Sigmoid colon (tissue), 7 donors: ENCODE results near the gene HCN3. TPM values are rescaled to one million over a fixed set of nuclear protein-coding genes. Genes with fewer than 3 reads are reported as not detected.

Experiments used
- DNase-seq: peaks from one replicate; pipeline ENCODE4 v3.0.0-alpha.2; 2019
- H3K27ac ChIP-seq, 4 donors: fragments of 200-600 bp; sonication (generic); one replicate each; pipeline ENCODE4 v1.5.1; 2016 to 2019; ENCODE audit warnings: mild to moderate bottlenecking in 1 of 4
- H3K27me3 ChIP-seq, 3 donors: fragments of 200-600 bp; sonication (generic); one replicate each; pipeline ENCODE4 v1.5.1; 2019; ENCODE audit warnings: mild to moderate bottlenecking in 1 of 3
- H3K36me3 ChIP-seq, 4 donors: fragments of 200-600 bp; sonication (generic); one replicate each; pipeline ENCODE4 v1.5.1; 2016 to 2019
- H3K4me1 ChIP-seq, 4 donors: fragments of 200-600 bp; sonication (generic); one replicate each; pipeline ENCODE4 v1.5.1; 2017 to 2019
- H3K4me3 ChIP-seq, 4 donors: fragments of 200-600 bp; sonication (generic); one replicate each; pipeline ENCODE4 v1.5.1; 2017 to 2019; ENCODE audit warnings: mild to moderate bottlenecking in 2 of 4, moderate library complexity in 1 of 4
- H3K9me3 ChIP-seq, 4 donors: fragments of 200-600 bp in 3 of 4; sonication (generic) in 3 of 4; one replicate each; pipeline versions ENCODE4 v1.5.1 to v1.6.1; 2013 to 2019
- EP300 ChIP-seq, 4 donors: sonication (generic); formaldehyde crosslinking; IDR thresholded peaks; one replicate each; pipeline ENCODE4 v1.6.1; 2017; ENCODE audit warnings: antibody characterized with exemption in 4 of 4
- POLR2A ChIP-seq, 2 donors: fragments of 450-650 bp; IDR thresholded peaks; one replicate each; pipeline ENCODE4 v1.6.1; 2016; ENCODE audit warnings: antibody characterized with exemption in 2 of 2, mild to moderate bottlenecking in 2 of 2, moderate library complexity in 2 of 2
- POLR2AphosphoS5 ChIP-seq, 4 donors: sonication (generic); formaldehyde crosslinking; IDR thresholded peaks; one replicate each; pipeline ENCODE4 v1.6.1; 2017; ENCODE audit warnings: antibody characterized with exemption in 4 of 4
- WGBS, 2 donors: extraction: QIAGEN DNeasy Blood & Tissue Kit; methylation state at CpG; one replicate each; pipeline ENCODE4 v1.1.7; 2013; 5-methylcytosine and 5-hydroxymethylcytosine counted together
- intact Hi-C: fragments of 100-400 bp; cut with DNase I; formaldehyde crosslinking; loops from one replicate; pipeline ENCODE4 v1.15.1; 2023
- polyA plus RNA-seq, 3 donors: library from polyadenylated mRNA; stranded (reverse); fragments of 200-250 nt; gene quantifications; one replicate each; pipeline ENCODE4 v1.2.3, GENCODE V29; 2013
- total RNA-seq, 4 donors: library from RNA; depleted of rRNA; stranded (reverse); fragments of >200 nt; gene quantifications; one replicate each; pipeline ENCODE4 v1.1.0, GENCODE V29; 2016
- TF ChIP-seq, protein P1 (sequence below), 4 experiments: fragments of 450-650 bp in 3 of 4; fragments of 200-600 bp in 1 of 4; IDR thresholded peaks; one replicate each; pipeline ENCODE4 v1.5.1; 2016 to 2019; ENCODE audit warnings: antibody characterized with exemption in 4 of 4, mild to moderate bottlenecking in 3 of 4, moderate library complexity in 2 of 4
- donor health status: healthy with polysubstance abuse.
- donor health status: Bipolar disorder and iron deficiency.
- donor health status: healthy.

Gene HCN3
- total and polyA plus RNA-seq, 7 donors, result 0.69 to 8.6 (median 2.1) TPM

DNA sequence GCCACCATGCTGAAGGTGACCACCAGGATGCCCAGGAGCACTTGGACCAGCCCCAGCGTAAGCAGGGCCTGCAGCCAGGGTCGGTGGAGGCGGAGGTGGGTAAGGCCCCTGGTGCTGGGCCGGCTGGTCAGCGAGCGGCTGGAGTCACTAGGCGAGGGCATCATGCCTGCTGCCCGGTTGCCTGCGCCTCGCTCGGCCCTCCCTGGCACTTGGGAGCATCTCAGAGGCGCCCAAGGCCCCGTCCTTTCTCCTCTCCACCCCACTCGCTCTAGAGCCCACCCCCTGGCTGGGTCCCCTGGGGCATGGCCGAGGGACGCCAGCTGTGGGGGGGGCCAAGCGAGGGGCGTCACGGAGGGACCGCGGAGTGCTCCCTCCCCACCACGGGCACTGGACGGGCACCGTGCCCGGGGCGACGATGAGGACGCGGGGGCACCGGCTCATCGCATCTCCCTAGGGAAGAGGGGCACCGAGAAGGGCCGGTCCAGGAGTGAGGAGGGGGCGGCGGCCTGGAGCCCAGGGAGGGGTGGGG lies 22.5 kb upstream of the HCN3 start:
- DNase-seq, result peak; percentile 75
- TF ChIP-seq, protein P1, sequence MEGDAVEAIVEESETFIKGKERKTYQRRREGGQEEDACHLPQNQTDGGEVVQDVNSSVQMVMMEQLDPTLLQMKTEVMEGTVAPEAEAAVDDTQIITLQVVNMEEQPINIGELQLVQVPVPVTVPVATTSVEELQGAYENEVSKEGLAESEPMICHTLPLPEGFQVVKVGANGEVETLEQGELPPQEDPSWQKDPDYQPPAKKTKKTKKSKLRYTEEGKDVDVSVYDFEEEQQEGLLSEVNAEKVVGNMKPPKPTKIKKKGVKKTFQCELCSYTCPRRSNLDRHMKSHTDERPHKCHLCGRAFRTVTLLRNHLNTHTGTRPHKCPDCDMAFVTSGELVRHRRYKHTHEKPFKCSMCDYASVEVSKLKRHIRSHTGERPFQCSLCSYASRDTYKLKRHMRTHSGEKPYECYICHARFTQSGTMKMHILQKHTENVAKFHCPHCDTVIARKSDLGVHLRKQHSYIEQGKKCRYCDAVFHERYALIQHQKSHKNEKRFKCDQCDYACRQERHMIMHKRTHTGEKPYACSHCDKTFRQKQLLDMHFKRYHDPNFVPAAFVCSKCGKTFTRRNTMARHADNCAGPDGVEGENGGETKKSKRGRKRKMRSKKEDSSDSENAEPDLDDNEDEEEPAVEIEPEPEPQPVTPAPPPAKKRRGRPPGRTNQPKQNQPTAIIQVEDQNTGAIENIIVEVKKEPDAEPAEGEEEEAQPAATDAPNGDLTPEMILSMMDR (IDR thresholded peaks at IDR 0.05), result peak in 2 of 4 experiments; percentile 14 to 17
- TF ChIP-seq POLR2AphosphoS5 (IDR thresholded peaks at IDR 0.05), result no peak
- Histone ChIP-seq H3K27me3 (no peaks in the 10 kb centered on the region), H3K4me1 (peaks cover 0 to 41% (median 35%) of the 10 kb centered on the region in 4 donors), H3K4me3 (peak overlapping the region; percentile 83 to 90 (median 90)), H3K36me3 (peaks cover 0 to 35% (median 9%) of the 10 kb centered on the region in 4 donors), H3K27ac (peak overlapping the region; percentile 92 to 97 (median 96)), H3K9me3 (no peaks in the 10 kb centered on the region)
- intact Hi-C loops, result loop anchor here (2.0 kb wide), 2 partner anchors 54 to 70 kb away; partner anchors contain the start of gene FDPS
- WGBS, 2 donors, result 4 to 10% methylated on average over 35 of the region's 35 CpGs

- intact Hi-C loops, result loop anchor here (2.0 kb wide), 2 partner anchors 53 to 69 kb away; partner anchors contain the start of gene FDPS
- 1 to 4% methylated on average over 54 of the region's 54 CpGs for whole genome bisulfite sequencing, 2 donors
Measured at GRCh38 chr1:155255243-155256007, 21.8 kb upstream of the HCN3 start, which contains the start of gene ENTREP3. TSS of gene ENTREP3 (minus strand) at chr1:155255483. CDS start at chr1:155254877, 606 bp downstream.

GRCh38 chr1:155256058-155256852 lies 21.0 kb upstream of the HCN3 start:
- 79 to 85% methylated on average over 20 of the region's 20 CpGs for WGBS, 2 donors
- H3K27me3 ChIP-seq, result no peaks in the 10 kb centered on the region
- DNase-seq, result no peak
- H3K4me3 ChIP-seq, result peak overlapping the region; percentile 83 to 90 (median 90)
- H3K4me1 ChIP-seq, result peaks cover 0 to 39% (median 36%) of the 10 kb centered on the region in 4 donors
- TF ChIP-seq POLR2AphosphoS5 (IDR thresholded peaks at IDR 0.05), result no peak
- TF ChIP-seq POLR2A (IDR thresholded peaks at IDR 0.05), result no peak
- TF ChIP-seq EP300 (IDR thresholded peaks at IDR 0.05), result no peak
- TF ChIP-seq, protein P1 (IDR thresholded peaks at IDR 0.05), result no peak
- H3K36me3 ChIP-seq, result peaks cover 0 to 41% (median 12%) of the 10 kb centered on the region in 4 donors
- H3K27ac ChIP-seq, result peak overlapping the region; percentile 92 to 97 (median 96)
- H3K9me3 ChIP-seq, result no peaks in the 10 kb centered on the region
- intact Hi-C loops, result no loop called here

More at GRCh38 chr1:155255243-155256007, 21.8 kb upstream of the HCN3 start, which contains the start of gene ENTREP3:
- Histone ChIP-seq H3K36me3 (peaks cover 0 to 41% (median 11%) of the 10 kb centered on the region in 4 donors), H3K4me3 (peak within 1 kb of the TSS; percentile 83 to 90 (median 90)), H3K9me3 (no peaks in the 10 kb centered on the region), H3K4me1 (peaks cover 0 to 39% (median 34%) of the 10 kb centered on the region in 4 donors), H3K27me3 (no peaks in the 10 kb centered on the region), H3K27ac (peak within 1 kb of the TSS; percentile 92 to 97 (median 96))
- peak; percentile 95 for DNase-seq
- TF ChIP-seq POLR2AphosphoS5 (IDR thresholded peaks at IDR 0.05) (peak; percentile 87 to 93 (median 90)), POLR2A (IDR thresholded peaks at IDR 0.05) (peak; percentile 42 to 73), EP300 (IDR thresholded peaks at IDR 0.05) (peak in 1 of 4 donors; percentile 54)
- TF ChIP-seq, protein P1 (IDR thresholded peaks at IDR 0.05), result no peak

- no peak for DNase-seq
- no peak overlapping the region for H3K4me3 ChIP-seq
- H3K9me3 ChIP-seq, result no peaks in the 10 kb centered on the region
- intact Hi-C loops, result no loop called here
- WGBS, 2 donors, result 94 to 97% methylated on average over 5 of the region's 5 CpGs
- H3K27me3 ChIP-seq, result no peaks in the 10 kb centered on the region
- TF ChIP-seq POLR2AphosphoS5 (IDR thresholded peaks at IDR 0.05) (no peak), POLR2A (IDR thresholded peaks at IDR 0.05) (no peak), EP300 (IDR thresholded peaks at IDR 0.05) (no peak)
- TF ChIP-seq, protein P1 (IDR thresholded peaks at IDR 0.05), result no peak
- no peak overlapping the region for H3K27ac ChIP-seq
- peaks cover 0 to 34% (median 29%) of the 10 kb centered on the region in 4 donors for H3K4me1 ChIP-seq
- peaks cover 15 to 65% (median 22%) of the 10 kb centered on the region in 4 donors for H3K36me3 ChIP-seq
Measured at GRCh38 chr1:155260276-155260675, 17.0 kb upstream of the HCN3 start.
